SK-N-SH treated with all-trans-retinoic acid at 6 μM for 48 hours (cell line): ENCODE measurements around the gene DIP2B.

Experiments used
- ATAC-seq: fragments of 200-7000 bp; cut with Tn5 transposase; 3 replicates; pipeline ENCODE4 v1.9.1; 2020; ENCODE audit warnings: mild to moderate bottlenecking, moderate library complexity
- ARNTL ChIP-seq: fragments of 450-650 bp; formaldehyde crosslinking; IDR thresholded peaks from 2 replicates; pipeline ENCODE4 v1.5.0; 2020; ENCODE audit warnings: low read depth, mild to moderate bottlenecking, moderate library complexity, borderline replicate concordance
- CREB5 ChIP-seq: fragments of 250-450 bp; sonication (Bioruptor Pico); IDR thresholded peaks from 2 replicates; pipeline ENCODE4 v1.5.1; 2020; ENCODE audit warnings: low read depth, mild to moderate bottlenecking, moderate library complexity
- CSRNP3 ChIP-seq: fragments of 250-450 bp; sonication (Bioruptor Pico); IDR thresholded peaks from 2 replicates; pipeline ENCODE4 v1.5.1; 2021; ENCODE audit warnings: mild to moderate bottlenecking, moderate library complexity
- GLIS3 ChIP-seq: fragments of 250-450 bp; sonication (Bioruptor Pico); IDR thresholded peaks from 2 replicates; pipeline ENCODE4 v1.5.0; 2020; ENCODE audit warnings: mild to moderate bottlenecking, moderate library complexity
- ISL1 ChIP-seq: fragments of 250-450 bp; sonication (Bioruptor Pico); IDR thresholded peaks from 2 replicates; pipeline ENCODE4 v2.1.2; 2022; ENCODE audit warnings: mild to moderate bottlenecking, moderate library complexity
- OSR1 ChIP-seq: fragments of 250-450 bp; sonication (Bioruptor Pico); IDR thresholded peaks from 2 replicates; pipeline ENCODE4 v1.8.0; 2022; ENCODE audit warnings: moderate library complexity, mild to moderate bottlenecking, inconsistent platforms
- PATZ1 ChIP-seq: fragments of 250-450 bp; sonication (Bioruptor Pico); IDR thresholded peaks from 2 replicates; pipeline ENCODE4 v1.8.0; 2020; ENCODE audit warnings: mild to moderate bottlenecking, moderate library complexity, borderline replicate concordance
- POU6F1 ChIP-seq: fragments of 250-450 bp; sonication (Bioruptor Pico); IDR thresholded peaks from 2 replicates; pipeline ENCODE4 v1.8.0; 2021; ENCODE audit warnings: low read depth, mild to moderate bottlenecking, moderate library complexity, borderline replicate concordance
- RARB ChIP-seq: fragments of 250-450 bp; sonication (Bioruptor Pico); IDR thresholded peaks from 2 replicates; pipeline ENCODE4 v1.8.0; 2021; ENCODE audit warnings: mild to moderate bottlenecking, moderate library complexity
- SNAI2 ChIP-seq: fragments of 250-450 bp; sonication (Bioruptor Pico); IDR thresholded peaks from 2 replicates; pipeline ENCODE4 v1.5.0; 2020; ENCODE audit warnings: mild to moderate bottlenecking, moderate library complexity
- TCF4 ChIP-seq: fragments of 250-450 bp; sonication (Bioruptor Pico); IDR thresholded peaks from 2 replicates; pipeline ENCODE4 v1.8.0; 2021; ENCODE audit warnings: mild to moderate bottlenecking, moderate library complexity, borderline replicate concordance
- TOX ChIP-seq: fragments of 250-450 bp; sonication (Bioruptor Pico); IDR thresholded peaks from 2 replicates; pipeline ENCODE4 v1.8.0; 2021; ENCODE audit warnings: mild to moderate bottlenecking, moderate library complexity, borderline replicate concordance
- TSHZ2 ChIP-seq: fragments of 250-450 bp; sonication (Bioruptor Pico); IDR thresholded peaks from 2 replicates; pipeline ENCODE4 v1.5.0; 2020; ENCODE audit warnings: mild to moderate bottlenecking, moderate library complexity
- ZC3H10 ChIP-seq: fragments of 250-450 bp; sonication (Bioruptor Pico); IDR thresholded peaks from 2 replicates; pipeline ENCODE4 v1.5.1; 2021; ENCODE audit warnings: mild to moderate bottlenecking, moderate library complexity
- ZFP3 ChIP-seq: fragments of 250-450 bp; sonication (Bioruptor Pico); IDR thresholded peaks from 2 replicates; pipeline ENCODE4 v1.5.0; 2020; ENCODE audit warnings: mild to moderate bottlenecking, moderate library complexity
- ZFP30 ChIP-seq: fragments of 450-650 bp; formaldehyde crosslinking; IDR thresholded peaks from 2 replicates; pipeline ENCODE4 v1.5.0; 2022; ENCODE audit warnings: mild to moderate bottlenecking, moderate library complexity
- ZNF565 ChIP-seq: fragments of 450-650 bp; formaldehyde crosslinking; conservative IDR thresholded peaks from 2 replicates; pipeline ENCODE4 v1.5.0; 2020; ENCODE audit warnings: low read depth, mild to moderate bottlenecking, moderate library complexity
- ZNF70 ChIP-seq: fragments of 450-650 bp; formaldehyde crosslinking; IDR thresholded peaks from 2 replicates; pipeline ENCODE4 v1.5.0; 2020; ENCODE audit warnings: mild to moderate bottlenecking, moderate library complexity
- ZNF8 ChIP-seq: fragments of 450-650 bp; formaldehyde crosslinking; IDR thresholded peaks from 2 replicates; pipeline ENCODE4 v1.5.0; 2020; ENCODE audit warnings: mild to moderate bottlenecking, moderate library complexity

Gene DIP2B

GRCh38 chr12:50504798-50505674, at the start of gene DIP2B:
DIP2B (plus strand) TSS chr12:50504985; CDS start chr12:50505141, 156 bp downstream.
- ATAC-seq: peak; percentile 90
- TF ChIP-seq TSHZ2 (CRISPR knock-in tag) (no peak), ZFP3 (CRISPR knock-in tag) (0 out of 2 replicates have a peak, but pooled peaks have one; percentile 12), SNAI2 (CRISPR knock-in tag) (no peak), CSRNP3 (no peak)

- ATAC-seq: no peak
- TF ChIP-seq ZNF565 (CRISPR knock-in tag) (no peak), ZC3H10 (CRISPR knock-in tag) (no peak), ZNF70 (CRISPR knock-in tag) (no peak), ISL1 (CRISPR knock-in tag) (no peak), CREB5 (no peak), GLIS3 (no peak), PATZ1 (CRISPR knock-in tag) (no peak), ZFP3 (CRISPR knock-in tag) (no peak), ARNTL (no peak), ZFP30 (no peak), TCF4 (CRISPR knock-in tag) (no peak), RARB (CRISPR knock-in tag) (no peak), ZNF8 (CRISPR knock-in tag) (no peak), OSR1 (CRISPR knock-in tag) (no peak), TSHZ2 (CRISPR knock-in tag) (no peak), TOX (CRISPR knock-in tag) (no peak), CSRNP3 (no peak), SNAI2 (CRISPR knock-in tag) (no peak), POU6F1 (CRISPR knock-in tag) (no peak)
These were observed 46.2 kb upstream of the DIP2B start for GRCh38 chr12:50458606-50459005.
